ENCODE results near the gene CTDP1. TPM values are rescaled to one million over a fixed set of nuclear protein-coding genes. Genes with fewer than 3 reads are reported as not detected.

Gene CTDP1
- total and polyA plus RNA-seq, 4 donors, result 2.7 to 13.9 (median 10.5) TPM

DNA sequence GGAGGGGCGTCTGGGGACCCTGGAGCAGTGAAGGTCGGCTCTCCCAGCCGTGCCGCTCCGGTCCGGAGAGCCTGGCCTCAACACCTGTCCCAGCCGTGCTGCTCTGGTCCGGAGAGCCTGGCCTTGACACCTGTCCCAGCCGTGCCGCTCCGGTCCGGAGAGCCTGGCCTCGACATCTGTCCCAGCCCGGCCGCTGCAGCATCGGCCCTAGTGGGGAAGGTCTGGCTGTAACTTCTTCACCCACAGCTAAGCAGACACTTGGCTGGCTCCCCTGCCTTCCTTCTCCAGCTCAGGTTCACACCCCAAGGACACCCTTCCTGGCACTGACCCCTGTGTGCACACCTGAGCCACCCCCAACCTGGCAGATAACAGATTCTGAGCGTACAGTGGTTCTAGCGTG, 122.7 kb downstream of the CTDP1 start:
- Histone ChIP-seq H3K9ac (ENCODE audit: low read depth in 1 of 2, low read length in 2 of 2) (no peak overlapping the region), H3K4me1 (ENCODE audit: control insufficient read depth in 4 of 4, insufficient read depth in 4 of 4, low read length in 3 of 4) (peaks cover 3 to 10% (median 5%) of the 10 kb centered on the region in 4 donors), H3K27me3 (ENCODE audit: control insufficient read depth in 4 of 4, insufficient read depth in 4 of 4, low read length in 3 of 4) (peaks cover 0 to 10% (median 7%) of the 10 kb centered on the region in 4 donors), H3K9me3 (ENCODE audit: control insufficient read depth in 4 of 4, low read length in 3 of 4) (peaks cover 0 to 2% (median 0%) of the 10 kb centered on the region in 4 donors), H3K4me3 (ENCODE audit: low read depth in 1 of 3, low read length in 3 of 3) (no peak overlapping the region), H3K27ac (ENCODE audit: low read depth in 1 of 2, low read length in 2 of 2) (no peak overlapping the region), H3K36me3 (ENCODE audit: control insufficient read depth in 4 of 4, insufficient read depth in 3 of 4, low read depth in 1 of 4, low read length in 3 of 4) (no peaks in the 10 kb centered on the region)
- DNase-seq (ENCODE audit: low spot score), result no peak
- TF ChIP-seq FOXA2 (IDR thresholded peaks at IDR 0.05), result no peak
- no peak for TF ChIP-seq NR2F2 (IDR thresholded peaks at IDR 0.05)
- TF ChIP-seq EGR1 (IDR thresholded peaks at IDR 0.05; ENCODE audit: low read depth in 2 of 2), result no peak
- TF ChIP-seq, protein P1, sequence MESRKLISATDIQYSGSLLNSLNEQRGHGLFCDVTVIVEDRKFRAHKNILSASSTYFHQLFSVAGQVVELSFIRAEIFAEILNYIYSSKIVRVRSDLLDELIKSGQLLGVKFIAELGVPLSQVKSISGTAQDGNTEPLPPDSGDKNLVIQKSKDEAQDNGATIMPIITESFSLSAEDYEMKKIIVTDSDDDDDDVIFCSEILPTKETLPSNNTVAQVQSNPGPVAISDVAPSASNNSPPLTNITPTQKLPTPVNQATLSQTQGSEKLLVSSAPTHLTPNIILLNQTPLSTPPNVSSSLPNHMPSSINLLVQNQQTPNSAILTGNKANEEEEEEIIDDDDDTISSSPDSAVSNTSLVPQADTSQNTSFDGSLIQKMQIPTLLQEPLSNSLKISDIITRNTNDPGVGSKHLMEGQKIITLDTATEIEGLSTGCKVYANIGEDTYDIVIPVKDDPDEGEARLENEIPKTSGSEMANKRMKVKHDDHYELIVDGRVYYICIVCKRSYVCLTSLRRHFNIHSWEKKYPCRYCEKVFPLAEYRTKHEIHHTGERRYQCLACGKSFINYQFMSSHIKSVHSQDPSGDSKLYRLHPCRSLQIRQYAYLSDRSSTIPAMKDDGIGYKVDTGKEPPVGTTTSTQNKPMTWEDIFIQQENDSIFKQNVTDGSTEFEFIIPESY (IDR thresholded peaks at IDR 0.05), result no peak
- TF ChIP-seq, protein P2, sequence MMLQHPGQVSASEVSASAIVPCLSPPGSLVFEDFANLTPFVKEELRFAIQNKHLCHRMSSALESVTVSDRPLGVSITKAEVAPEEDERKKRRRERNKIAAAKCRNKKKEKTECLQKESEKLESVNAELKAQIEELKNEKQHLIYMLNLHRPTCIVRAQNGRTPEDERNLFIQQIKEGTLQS (IDR thresholded peaks at IDR 0.05), result no peak
- no peak for TF ChIP-seq GABPA (IDR thresholded peaks at IDR 0.05 in 1 of 2, conservative IDR thresholded peaks at IDR 0.05 in 1 of 2)
- TF ChIP-seq HNF4A (conservative IDR thresholded peaks at IDR 0.05), result no peak
- TF ChIP-seq FOXA1 (IDR thresholded peaks at IDR 0.05), result no peak
- TF ChIP-seq, protein P3, sequence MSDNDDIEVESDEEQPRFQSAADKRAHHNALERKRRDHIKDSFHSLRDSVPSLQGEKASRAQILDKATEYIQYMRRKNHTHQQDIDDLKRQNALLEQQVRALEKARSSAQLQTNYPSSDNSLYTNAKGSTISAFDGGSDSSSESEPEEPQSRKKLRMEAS (IDR thresholded peaks at IDR 0.05), result no peak
- TF ChIP-seq, protein P4, sequence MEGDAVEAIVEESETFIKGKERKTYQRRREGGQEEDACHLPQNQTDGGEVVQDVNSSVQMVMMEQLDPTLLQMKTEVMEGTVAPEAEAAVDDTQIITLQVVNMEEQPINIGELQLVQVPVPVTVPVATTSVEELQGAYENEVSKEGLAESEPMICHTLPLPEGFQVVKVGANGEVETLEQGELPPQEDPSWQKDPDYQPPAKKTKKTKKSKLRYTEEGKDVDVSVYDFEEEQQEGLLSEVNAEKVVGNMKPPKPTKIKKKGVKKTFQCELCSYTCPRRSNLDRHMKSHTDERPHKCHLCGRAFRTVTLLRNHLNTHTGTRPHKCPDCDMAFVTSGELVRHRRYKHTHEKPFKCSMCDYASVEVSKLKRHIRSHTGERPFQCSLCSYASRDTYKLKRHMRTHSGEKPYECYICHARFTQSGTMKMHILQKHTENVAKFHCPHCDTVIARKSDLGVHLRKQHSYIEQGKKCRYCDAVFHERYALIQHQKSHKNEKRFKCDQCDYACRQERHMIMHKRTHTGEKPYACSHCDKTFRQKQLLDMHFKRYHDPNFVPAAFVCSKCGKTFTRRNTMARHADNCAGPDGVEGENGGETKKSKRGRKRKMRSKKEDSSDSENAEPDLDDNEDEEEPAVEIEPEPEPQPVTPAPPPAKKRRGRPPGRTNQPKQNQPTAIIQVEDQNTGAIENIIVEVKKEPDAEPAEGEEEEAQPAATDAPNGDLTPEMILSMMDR (IDR thresholded peaks at IDR 0.05; ENCODE audit: low read depth, low read length, missing input control), result no peak
- no peak for TF ChIP-seq HNF4G (IDR thresholded peaks at IDR 0.05)
- TF ChIP-seq, protein P5, sequence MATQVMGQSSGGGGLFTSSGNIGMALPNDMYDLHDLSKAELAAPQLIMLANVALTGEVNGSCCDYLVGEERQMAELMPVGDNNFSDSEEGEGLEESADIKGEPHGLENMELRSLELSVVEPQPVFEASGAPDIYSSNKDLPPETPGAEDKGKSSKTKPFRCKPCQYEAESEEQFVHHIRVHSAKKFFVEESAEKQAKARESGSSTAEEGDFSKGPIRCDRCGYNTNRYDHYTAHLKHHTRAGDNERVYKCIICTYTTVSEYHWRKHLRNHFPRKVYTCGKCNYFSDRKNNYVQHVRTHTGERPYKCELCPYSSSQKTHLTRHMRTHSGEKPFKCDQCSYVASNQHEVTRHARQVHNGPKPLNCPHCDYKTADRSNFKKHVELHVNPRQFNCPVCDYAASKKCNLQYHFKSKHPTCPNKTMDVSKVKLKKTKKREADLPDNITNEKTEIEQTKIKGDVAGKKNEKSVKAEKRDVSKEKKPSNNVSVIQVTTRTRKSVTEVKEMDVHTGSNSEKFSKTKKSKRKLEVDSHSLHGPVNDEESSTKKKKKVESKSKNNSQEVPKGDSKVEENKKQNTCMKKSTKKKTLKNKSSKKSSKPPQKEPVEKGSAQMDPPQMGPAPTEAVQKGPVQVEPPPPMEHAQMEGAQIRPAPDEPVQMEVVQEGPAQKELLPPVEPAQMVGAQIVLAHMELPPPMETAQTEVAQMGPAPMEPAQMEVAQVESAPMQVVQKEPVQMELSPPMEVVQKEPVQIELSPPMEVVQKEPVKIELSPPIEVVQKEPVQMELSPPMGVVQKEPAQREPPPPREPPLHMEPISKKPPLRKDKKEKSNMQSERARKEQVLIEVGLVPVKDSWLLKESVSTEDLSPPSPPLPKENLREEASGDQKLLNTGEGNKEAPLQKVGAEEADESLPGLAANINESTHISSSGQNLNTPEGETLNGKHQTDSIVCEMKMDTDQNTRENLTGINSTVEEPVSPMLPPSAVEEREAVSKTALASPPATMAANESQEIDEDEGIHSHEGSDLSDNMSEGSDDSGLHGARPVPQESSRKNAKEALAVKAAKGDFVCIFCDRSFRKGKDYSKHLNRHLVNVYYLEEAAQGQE (IDR thresholded peaks at IDR 0.05), result no peak
- 92% methylated on average over 18 of the region's 18 CpGs for WGBS

DNA sequence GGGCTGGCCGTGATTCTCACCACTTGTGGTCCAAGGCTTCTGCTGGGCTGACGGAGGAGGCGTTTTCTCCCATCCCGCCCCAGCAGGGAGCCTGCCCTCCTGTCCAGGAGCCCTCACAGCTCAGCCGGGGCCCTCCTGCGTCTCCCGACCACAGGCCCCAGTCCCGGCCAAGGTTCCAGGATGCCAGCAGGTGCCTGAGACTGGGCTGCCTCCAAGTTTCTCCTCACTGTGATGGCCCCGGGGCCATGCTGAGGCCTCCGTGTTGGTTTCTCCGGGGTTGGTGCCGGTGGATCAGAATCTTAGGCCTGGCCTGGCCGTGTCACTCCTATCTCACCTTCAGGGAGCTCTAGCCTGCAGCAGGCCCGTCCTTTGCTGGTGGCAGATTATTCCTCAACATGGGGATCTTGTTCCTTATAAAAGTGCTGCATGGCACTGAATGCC, 124.0 kb downstream of the CTDP1 start:
- no peaks in the 10 kb centered on the region for H3K9me3 ChIP-seq (ENCODE audit: control insufficient read depth in 4 of 4, low read length in 3 of 4)
- H3K9ac ChIP-seq (ENCODE audit: low read depth in 1 of 2, low read length in 2 of 2), result no peak overlapping the region
- TF ChIP-seq EGR1 (IDR thresholded peaks at IDR 0.05; ENCODE audit: low read depth in 2 of 2), result no peak
- peaks cover 0 to 4% (median 2%) of the 10 kb centered on the region in 4 donors for H3K4me1 ChIP-seq (ENCODE audit: control insufficient read depth in 4 of 4, insufficient read depth in 4 of 4, low read length in 3 of 4)
- DNase-seq (ENCODE audit: low spot score), result no peak
- H3K36me3 ChIP-seq (ENCODE audit: control insufficient read depth in 4 of 4, insufficient read depth in 3 of 4, low read depth in 1 of 4, low read length in 3 of 4), result no peaks in the 10 kb centered on the region
- 88% methylated on average over 14 of the region's 14 CpGs for WGBS
- H3K27me3 ChIP-seq (ENCODE audit: control insufficient read depth in 4 of 4, insufficient read depth in 4 of 4, low read length in 3 of 4), result peaks cover 0 to 6% (median 4%) of the 10 kb centered on the region in 4 donors
- H3K27ac ChIP-seq (ENCODE audit: low read depth in 1 of 2, low read length in 2 of 2), result no peak overlapping the region
- no peak overlapping the region for H3K4me3 ChIP-seq (ENCODE audit: low read depth in 1 of 3, low read length in 3 of 3)

Other genes with a start within 250 kb of the CTDP1 start
- under 1 TPM; 0.08 to 0.23 TPM for gene KCNG2, start 118.1 kb downstream of the CTDP1 start, total RNA-seq
- gene KCNG2, start 118.1 kb downstream of the CTDP1 start, polyA plus RNA-seq, result under 1 TPM in 1 of 2 donors, not detected in 1; 0.03 TPM

Data from liver (tissue), 9 donors.